Mammary epithelial cell (primary cell): ENCODE results near the gene SLAMF6.
"Not testable (repeated sequence)": the region's sequence is repeated elsewhere in the genome, so short reads cannot be mapped to it uniquely, and the experiment has no call there.

Experiments used
- EZH2 ChIP-seq: IDR thresholded peaks from 2 replicates; pipeline ENCODE4 v1.6.1; 2012; ENCODE audit warnings: low read length, inconsistent platforms, borderline replicate concordance
- TF ChIP-seq, protein P1 (sequence below), 2 donors: IDR thresholded peaks in 1 of 2; conservative IDR thresholded peaks in 1 of 2; 2 replicates each; pipeline ENCODE4 v1.5.1; 2011 to 2012; ENCODE audit warnings: inconsistent platforms in 2 of 2, low read length in 2 of 2, mild to moderate bottlenecking in 2 of 2, control low read depth in 1 of 2, low read depth in 1 of 2; ENCODE audit not compliant: insufficient read depth in 1 of 2; ENCODE audit errors: extremely low read depth in 1 of 2

DNA sequence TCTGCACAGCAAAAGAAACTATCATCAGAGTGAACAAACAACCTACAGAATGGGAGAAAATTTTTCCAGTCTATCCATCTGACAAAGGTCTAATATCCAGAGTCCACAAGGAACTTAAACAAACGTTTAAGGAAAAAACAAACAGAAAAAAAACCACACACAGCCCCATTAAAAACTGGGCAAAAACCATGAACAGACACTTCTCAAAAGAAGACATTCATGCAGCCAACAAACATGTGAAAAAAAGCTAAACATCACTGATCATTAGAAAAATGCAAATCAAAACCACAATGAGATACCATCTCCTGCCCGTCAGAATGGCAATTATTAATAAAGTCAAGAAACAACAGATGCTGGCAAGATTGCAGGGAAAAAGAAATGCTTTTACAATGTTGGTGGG lies 39.7 kb upstream of the SLAMF6 start:
- TF ChIP-seq, protein P1, sequence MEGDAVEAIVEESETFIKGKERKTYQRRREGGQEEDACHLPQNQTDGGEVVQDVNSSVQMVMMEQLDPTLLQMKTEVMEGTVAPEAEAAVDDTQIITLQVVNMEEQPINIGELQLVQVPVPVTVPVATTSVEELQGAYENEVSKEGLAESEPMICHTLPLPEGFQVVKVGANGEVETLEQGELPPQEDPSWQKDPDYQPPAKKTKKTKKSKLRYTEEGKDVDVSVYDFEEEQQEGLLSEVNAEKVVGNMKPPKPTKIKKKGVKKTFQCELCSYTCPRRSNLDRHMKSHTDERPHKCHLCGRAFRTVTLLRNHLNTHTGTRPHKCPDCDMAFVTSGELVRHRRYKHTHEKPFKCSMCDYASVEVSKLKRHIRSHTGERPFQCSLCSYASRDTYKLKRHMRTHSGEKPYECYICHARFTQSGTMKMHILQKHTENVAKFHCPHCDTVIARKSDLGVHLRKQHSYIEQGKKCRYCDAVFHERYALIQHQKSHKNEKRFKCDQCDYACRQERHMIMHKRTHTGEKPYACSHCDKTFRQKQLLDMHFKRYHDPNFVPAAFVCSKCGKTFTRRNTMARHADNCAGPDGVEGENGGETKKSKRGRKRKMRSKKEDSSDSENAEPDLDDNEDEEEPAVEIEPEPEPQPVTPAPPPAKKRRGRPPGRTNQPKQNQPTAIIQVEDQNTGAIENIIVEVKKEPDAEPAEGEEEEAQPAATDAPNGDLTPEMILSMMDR (conservative IDR thresholded peaks at IDR 0.05 in 1 of 2, IDR thresholded peaks at IDR 0.05 in 1 of 2; ENCODE audit: extremely low read depth in 1 of 2, insufficient read depth in 1 of 2, low read depth in 1 of 2, low read length in 2 of 2), result not testable (repeated sequence)
- not testable (repeated sequence) for TF ChIP-seq EZH2
